Measurements from ENCODE around the gene SLC16A4. TPM values are rescaled to one million over a fixed set of nuclear protein-coding genes. Genes with fewer than 3 reads are reported as not detected.

SLC16A4 gene
- total RNA-seq, 1 donor = 71.9 TPM

- TF ChIP-seq CTCF (IDR thresholded peaks at IDR 0.05; ENCODE audit: insufficient read depth, low read length) = no peak
- no peak overlapping the region for H3K4me3 ChIP-seq (ENCODE audit: low read depth, low read length)
- peak; percentile 33 for DNase-seq (ENCODE audit: low read depth)
Measured at GRCh38 chr1:110383251-110383990, 7.4 kb downstream of the SLC16A4 start.

DNA sequence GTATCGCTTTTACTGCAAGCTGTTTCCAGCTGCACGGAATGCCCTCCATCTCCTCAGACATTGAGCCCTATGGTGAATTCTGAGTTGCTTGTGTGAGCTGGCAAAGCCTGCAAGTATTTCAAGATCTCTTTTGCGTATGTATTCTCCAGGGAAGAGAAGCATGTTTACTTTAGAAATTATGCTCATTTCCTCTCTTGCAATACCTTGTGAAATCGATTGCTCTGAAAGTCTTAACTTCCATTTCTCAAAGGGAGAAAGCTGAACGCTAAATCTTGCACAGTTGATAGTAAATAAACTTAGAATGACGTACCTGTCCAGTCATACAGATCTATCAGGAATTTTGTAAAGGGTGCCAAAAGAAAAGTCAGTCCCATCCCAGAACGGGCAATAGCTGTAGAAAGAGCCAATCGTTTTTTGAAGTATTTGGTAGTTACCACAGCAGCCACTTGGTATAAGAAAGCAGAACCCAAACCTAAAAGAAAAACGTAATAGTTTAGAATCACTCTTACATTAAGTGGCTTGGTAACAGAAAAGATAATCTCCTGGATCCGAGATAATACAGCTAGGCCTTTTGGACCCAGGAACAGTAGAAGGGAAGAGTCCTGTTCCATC, 10.0 kb downstream of the SLC16A4 start:
- H3K4me3 ChIP-seq (ENCODE audit: low read depth, low read length) = no peak overlapping the region
- peak; percentile 85 for DNase-seq (ENCODE audit: low read depth)
- TF ChIP-seq CTCF (IDR thresholded peaks at IDR 0.05; ENCODE audit: insufficient read depth, low read length) = no peak

DNA sequence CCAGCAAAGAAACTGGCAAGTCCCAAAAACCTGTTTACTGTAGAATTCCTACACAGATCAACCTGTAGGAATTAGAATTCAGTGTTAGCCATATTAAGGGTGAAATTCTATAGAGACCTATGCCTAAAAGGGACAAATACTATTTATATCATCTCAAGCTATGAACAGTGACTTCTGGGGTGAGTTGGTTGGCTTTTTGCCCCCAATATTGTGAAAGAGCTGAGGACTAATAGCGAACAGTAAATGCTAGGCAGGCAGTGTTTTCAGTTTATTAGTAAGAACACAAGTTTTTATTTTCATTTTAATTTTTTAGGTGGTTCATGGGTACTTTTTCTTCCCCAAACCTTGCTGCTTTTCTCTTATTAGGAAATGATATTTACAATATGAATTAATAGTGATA, 15.3 kb downstream of the SLC16A4 start:
- DNase-seq (ENCODE audit: low read depth) = peak; percentile 18
- H3K4me3 ChIP-seq (ENCODE audit: low read depth, low read length) = no peak overlapping the region
- no peak for TF ChIP-seq CTCF (IDR thresholded peaks at IDR 0.05; ENCODE audit: insufficient read depth, low read length)

DNA sequence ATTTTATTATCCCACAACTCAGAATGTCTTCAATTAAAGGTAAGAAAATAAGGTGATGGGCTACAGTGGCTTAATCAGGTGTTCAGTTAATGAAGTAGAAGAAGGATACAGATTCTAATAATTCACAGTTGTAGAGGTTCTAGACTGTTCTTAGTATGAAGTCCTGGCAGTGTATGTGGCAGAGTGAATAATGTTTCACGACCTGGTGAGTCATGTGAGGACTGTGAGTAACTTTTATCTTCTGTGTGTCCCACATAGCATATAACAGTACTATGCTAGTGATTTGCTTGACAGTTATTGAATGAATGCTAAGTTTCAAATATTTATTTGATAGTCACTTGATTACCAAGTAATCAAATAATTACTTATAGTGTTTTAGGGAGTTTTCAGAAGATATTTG, 20.0 kb downstream of the SLC16A4 start:
- peak; percentile 66 for DNase-seq (ENCODE audit: low read depth)
- H3K4me3 ChIP-seq (ENCODE audit: low read depth, low read length) = no peak overlapping the region
- TF ChIP-seq CTCF (IDR thresholded peaks at IDR 0.05; ENCODE audit: insufficient read depth, low read length) = no peak

GRCh38 chr1:110364221-110364620, 26.6 kb downstream of the SLC16A4 start:
- no peak for TF ChIP-seq CTCF (IDR thresholded peaks at IDR 0.05; ENCODE audit: insufficient read depth, low read length)
- no peak overlapping the region for H3K4me3 ChIP-seq (ENCODE audit: low read depth, low read length)
- no peak for DNase-seq (ENCODE audit: low read depth)

GRCh38 chr1:110361856-110362255, 29.0 kb downstream of the SLC16A4 start:
- DNase-seq (ENCODE audit: low read depth) = no peak
- H3K4me3 ChIP-seq (ENCODE audit: low read depth, low read length) = no peak overlapping the region
- TF ChIP-seq CTCF (IDR thresholded peaks at IDR 0.05; ENCODE audit: insufficient read depth, low read length) = no peak
